Stimulated activated CD4-positive, alpha-beta T cell treated with anti-CD3 and anti-CD28 coated beads, Interleukin-2, amount 100 ng/mL, for 24 hours (primary cell): ENCODE results near the gene EPHA3.

Experiments used
- DNase-seq, 2 donors: peaks; one replicate each; pipeline ENCODE4 v3.0.0-alpha.2; 2020

Gene EPHA3

DNA sequence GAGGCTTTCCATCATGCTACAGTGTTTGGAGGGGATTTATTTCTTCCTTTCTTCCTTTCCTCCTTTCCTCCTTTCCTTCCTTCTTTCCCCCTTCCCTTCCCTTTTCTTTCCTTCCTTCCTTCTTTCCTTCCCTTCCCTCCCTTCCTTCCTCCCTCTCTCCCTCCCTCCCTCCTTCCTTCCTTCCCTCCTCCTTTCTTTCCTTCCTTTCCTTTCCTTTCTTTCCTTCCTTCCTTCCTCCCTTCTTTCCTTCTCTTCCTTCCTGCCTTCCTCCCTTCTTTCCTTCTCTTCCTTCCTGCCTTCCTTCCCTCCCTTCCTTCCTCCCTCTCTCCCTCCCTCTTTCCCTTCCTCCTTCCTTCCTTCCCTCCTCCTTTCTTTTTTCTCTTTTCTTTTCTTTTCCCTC, 127.2 kb downstream of the EPHA3 start:
- no peak for DNase-seq

DNA sequence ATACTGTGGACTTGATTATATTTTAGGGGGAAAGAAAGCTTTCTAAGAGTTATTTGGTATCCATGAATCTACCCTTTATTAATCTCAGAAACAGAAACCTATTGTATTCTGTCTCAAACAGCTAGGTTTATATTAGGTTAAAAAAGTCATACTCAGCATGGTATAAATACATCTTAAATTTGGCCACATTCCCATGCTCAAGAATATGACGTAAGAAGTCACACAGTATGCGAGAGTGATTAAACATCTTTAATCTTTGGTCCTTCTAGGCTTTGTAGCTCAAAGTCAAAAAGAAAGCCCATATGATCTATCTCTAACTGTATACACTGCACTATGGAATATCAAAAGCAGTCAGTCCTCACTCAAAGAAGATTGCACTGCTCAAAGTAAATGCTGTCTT, 131.4 kb downstream of the EPHA3 start:
- DNase-seq: no peak

- DNase-seq: no peak
These were observed 132.4 kb downstream of the EPHA3 start for GRCh38 chr3:89239774-89240173.

DNA sequence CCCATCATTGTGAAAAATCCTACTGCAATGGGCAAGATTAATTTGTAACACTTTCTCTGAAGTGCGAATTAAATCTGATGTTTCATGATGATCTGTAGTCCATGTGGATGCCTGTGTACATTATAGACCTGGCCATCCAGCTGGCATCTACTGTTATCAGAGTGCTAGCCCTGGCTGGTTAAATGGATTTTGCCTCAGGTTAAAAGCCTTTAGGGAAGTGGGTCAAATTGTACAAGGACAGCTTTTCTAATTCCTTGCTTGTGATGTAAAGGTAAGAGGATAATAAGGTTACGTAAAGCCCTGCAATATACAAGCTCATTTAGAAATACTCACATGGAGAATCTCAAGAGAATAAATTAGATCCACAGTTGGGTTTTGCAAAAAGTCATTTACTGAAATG, 138.2 kb downstream of the EPHA3 start:
- DNase-seq: no peak

- DNase-seq: no peak
These were observed 138.9 kb downstream of the EPHA3 start for GRCh38 chr3:89246326-89246725.

DNA sequence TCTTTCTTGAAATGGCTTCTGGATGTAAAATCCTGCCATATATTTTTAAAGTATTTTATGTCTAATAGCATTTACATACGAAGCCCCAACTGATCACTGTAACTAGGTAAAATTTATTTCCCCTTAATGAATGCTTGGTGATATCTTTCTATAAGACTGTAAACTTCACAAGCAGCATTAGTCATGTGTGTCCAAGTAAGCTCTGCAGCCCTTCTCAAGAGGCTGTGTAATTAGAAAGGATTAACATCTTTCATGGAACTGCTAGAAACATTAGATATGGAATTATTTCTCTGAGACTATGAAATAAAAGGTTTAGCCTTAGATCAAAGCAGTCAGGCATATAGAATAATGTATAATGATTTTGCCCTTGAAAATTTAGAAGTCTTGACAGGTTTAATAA, 143.3 kb downstream of the EPHA3 start:
- no peak for DNase-seq

DNA sequence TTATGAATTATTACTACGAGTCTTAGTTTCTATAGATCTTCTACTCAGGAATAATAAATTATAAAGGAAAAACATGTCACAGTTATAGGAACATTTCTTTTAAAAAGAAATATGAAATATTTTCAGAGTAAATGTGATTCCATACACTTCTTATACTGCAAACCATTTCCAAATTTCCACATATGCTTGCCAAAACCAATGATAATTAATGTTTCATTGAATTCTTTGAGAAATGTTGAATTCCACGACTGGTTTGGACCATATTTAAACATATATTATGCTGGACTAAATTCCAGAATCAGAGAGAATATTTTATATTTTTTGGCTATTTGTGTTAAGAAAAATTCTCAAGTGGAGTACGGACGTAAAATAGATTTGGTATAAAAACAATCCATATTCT, 144.6 kb downstream of the EPHA3 start:
- DNase-seq: no peak

DNA sequence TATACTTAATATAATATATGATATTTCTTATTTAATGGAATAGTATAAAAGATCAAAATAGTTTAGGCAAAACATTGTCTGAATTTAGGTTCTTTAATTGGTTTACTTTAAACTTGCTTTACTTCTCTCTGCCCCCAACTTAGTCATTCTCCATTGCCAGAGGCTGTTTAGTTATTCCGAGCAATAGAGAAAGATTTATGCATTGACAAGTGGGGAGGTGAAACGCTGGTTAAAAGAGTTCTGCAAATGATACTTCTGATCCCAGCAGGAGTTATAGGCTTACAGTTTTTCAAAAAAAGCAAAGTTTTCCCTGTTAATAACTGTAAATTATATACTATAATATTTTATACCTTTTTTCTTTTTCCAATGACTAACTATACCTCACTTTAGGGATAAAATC, 145.4 kb downstream of the EPHA3 start:
- DNase-seq: no peak

GRCh38 chr3:89256395-89256794, 149.0 kb downstream of the EPHA3 start:
- no peak for DNase-seq

DNA sequence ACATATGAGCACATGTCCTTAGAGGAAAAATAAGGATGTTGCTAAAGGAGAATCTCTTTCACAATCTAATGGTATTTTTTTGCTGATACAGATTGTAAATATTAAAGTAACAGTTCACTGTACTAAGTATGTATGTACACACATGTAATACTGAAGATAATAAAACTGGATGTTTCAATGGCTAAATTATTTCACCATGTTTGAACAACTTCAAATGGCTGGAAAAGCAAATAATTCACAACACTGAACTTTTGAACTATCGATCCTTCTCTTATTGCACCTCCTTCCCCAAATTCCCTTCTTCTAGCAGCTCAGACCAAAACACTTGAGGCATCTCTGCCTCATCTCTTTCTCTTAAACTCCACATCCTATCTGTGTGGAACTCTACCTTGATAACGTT, 149.5 kb downstream of the EPHA3 start:
- DNase-seq: no peak

- no peak for DNase-seq
These were observed 153.3 kb downstream of the EPHA3 start for GRCh38 chr3:89260721-89261120.

DNA sequence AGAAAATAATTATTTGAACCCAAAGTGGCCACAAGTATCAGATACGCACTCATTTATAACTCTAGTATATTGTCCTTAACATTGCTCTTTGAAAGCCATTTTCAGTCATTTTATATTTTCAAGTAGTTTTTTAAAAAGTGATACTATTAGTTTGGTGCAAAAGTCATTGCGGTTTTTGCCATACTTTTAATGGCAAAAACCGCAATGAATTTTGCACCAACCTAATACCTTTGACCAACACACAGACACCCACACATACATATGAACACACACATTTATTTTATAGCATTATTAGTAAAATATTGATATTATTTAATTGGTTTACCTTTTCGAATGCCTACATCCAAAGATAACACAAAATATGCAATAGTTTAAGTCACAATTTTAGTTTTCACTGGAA, 154.3 kb downstream of the EPHA3 start:
- DNase-seq: no peak

GRCh38 chr3:89262309-89262929, 155.0 kb downstream of the EPHA3 start:
- DNase-seq: no peak

GRCh38 chr3:89264037-89264560, 156.7 kb downstream of the EPHA3 start:
- no peak for DNase-seq

GRCh38 chr3:89266074-89266473, 158.7 kb downstream of the EPHA3 start:
- DNase-seq: no peak

DNA sequence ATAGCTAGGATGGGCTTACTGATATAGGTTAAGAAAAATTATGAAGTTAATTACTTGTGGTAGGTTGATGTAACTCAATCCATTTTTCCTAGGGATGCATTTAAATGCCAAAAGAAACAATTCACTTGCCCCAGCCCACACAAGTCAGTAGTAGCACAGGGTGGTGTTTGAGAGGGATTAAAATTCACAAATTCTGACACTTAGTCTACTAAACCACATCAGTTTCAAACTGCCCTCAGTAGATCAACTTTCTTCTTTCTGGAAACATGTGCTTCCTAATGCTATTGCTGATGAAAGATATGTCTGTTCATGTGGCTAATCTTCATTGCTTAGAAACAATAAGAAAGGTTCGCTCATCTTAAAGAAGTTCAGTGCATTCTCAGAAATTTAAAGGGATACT, 160.6 kb downstream of the EPHA3 start:
- no peak for DNase-seq

DNA sequence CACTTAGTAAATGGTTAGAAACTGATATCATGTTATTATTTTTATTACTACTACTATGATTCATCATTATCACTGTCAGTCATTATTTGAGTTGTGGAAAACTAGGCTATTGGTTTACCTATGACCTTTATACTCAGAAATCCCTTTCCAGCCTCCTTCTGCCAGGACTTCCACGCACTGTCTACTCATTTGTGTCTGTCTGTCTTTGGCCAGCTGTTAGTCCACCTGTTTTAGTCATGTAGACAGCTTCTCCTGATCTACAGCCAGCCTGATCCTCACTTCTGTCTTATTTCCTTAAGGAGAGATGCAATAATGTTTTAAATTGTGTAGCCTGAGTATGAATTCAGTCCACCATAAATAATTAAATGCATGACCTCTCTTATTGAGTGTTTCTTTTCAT, 162.8 kb downstream of the EPHA3 start:
- no peak for DNase-seq

- DNase-seq: no peak
These were observed 167.6 kb downstream of the EPHA3 start for GRCh38 chr3:89275001-89275400.

DNA sequence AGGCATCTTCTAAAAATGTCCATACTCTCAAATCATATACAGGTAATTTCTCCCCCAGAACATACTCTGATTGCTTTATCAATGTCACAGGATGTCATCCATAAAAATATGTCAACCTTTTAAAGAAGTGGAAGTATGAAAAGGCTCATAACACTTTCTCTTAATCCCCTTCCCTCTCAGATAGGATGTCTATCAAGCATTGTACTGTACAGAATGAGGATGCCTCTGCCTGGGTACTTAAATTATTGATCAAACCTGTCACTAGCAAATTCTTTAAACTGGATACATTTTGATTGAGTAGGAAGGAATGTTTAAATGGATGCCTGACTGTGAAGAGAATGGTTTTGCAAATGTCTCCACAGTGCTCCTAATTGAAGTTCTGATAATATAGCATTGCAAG, 168.7 kb downstream of the EPHA3 start:
- DNase-seq: no peak

DNA sequence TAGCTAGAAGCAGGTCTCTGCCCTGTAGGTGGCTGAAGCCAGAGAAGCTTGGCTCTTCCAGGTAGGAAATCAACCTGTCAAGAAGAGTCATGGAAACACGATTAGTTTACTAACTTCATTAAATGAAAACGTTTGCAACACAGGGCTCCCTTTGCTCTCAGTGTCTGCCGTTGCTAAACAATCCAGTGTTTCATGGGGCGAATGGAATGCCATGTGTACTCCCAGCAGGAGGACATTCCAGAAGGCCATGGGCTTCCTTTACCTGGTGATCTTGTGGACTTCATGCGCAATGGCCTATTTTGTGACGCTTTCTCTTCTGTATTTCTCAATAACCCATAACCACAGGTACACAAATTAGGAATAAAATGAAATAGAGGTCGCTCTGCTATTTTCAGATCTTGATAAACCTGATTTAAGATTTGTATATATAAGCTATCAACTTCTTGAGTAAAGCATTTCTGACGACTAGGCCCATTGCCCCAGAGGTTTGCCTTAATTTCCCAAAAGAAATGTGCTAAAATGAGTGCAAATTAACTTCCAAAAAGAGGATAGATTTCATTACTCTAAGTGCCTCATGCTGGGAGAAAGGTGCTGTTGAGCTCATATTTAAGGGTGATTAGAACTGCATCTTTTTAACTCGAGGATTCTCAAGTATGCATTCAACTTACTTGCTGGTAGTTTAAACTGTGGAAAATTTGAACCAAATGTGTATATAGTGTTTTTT, 171.0 kb downstream of the EPHA3 start:
- no peak for DNase-seq

DNA sequence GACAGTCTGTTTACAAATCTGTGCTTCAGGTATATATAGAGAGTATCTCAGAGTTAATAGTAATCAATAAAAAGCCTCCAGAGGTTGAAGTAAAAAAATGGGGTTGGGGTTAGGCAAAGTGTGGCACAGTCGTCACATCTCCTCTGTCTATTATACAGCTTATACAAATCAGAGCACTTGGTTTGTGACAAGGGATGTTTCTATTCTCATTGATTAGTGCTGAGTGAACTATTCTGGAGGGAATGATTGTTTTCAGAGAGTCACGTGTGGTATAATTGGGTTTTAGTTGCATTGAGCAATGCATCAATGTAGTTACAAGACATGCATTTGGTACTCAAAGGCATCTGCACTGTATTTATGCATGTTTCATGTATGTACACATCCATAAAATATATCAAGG, 172.9 kb downstream of the EPHA3 start:
- DNase-seq: no peak

- DNase-seq: no peak
These were observed 173.5 kb downstream of the EPHA3 start for GRCh38 chr3:89280822-89281365.

- DNase-seq: no peak
These were observed 180.6 kb downstream of the EPHA3 start for GRCh38 chr3:89287902-89288508.

GRCh38 chr3:89289574-89290190, 182.3 kb downstream of the EPHA3 start:
- no peak for DNase-seq
